Esophagus muscularis mucosa (tissue), 4 donors: ENCODE data around the gene ENPP4. TPM values are rescaled to one million over a fixed set of nuclear protein-coding genes. Genes with fewer than 3 reads are reported as not detected.
"Not testable (repeated sequence)": the region's sequence is repeated elsewhere in the genome, so short reads cannot be mapped to it uniquely, and the experiment has no call there.

Source experiments
- DNase-seq: peaks from one replicate; pipeline ENCODE4 v3.0.0-alpha.2; 2017; ENCODE audit errors: extremely low spot score
- H3K27ac ChIP-seq, 4 donors: fragments of 200-600 bp; sonication (generic); replicated peaks in 1 of 4; 1 replicate in 3 of 4; 2 replicates in 1 of 4; pipeline ENCODE4 v1.5.1; 2016 to 2019; ENCODE audit warnings: mild to moderate bottlenecking in 1 of 4
- H3K27me3 ChIP-seq, 4 donors: fragments of 200-600 bp; sonication (generic); one replicate each; pipeline versions ENCODE4 v1.5.1 to v1.6.0; 2016 to 2019
- H3K36me3 ChIP-seq, 4 donors: fragments of 200-600 bp; sonication (generic); one replicate each; pipeline ENCODE4 v1.5.1; 2016 to 2019
- H3K4me1 ChIP-seq, 4 donors: fragments of 200-600 bp; sonication (generic); one replicate each; pipeline ENCODE4 v1.5.1; 2016 to 2019
- H3K4me3 ChIP-seq, 4 donors: fragments of 200-600 bp; sonication (generic); 1 replicate in 2 of 4; 2 replicates in 2 of 4; pipeline ENCODE4 v1.5.1; 2016 to 2019; ENCODE audit warnings: mild to moderate bottlenecking in 4 of 4, moderate library complexity in 1 of 4
- H3K9me3 ChIP-seq, 4 donors: fragments of 200-600 bp; sonication (generic); 1 replicate in 3 of 4; 2 replicates in 1 of 4; pipeline ENCODE4 v1.5.1; 2016 to 2019
- EP300 ChIP-seq: sonication (generic); formaldehyde crosslinking; IDR thresholded peaks from one replicate; pipeline ENCODE4 v1.6.1; 2017; ENCODE audit warnings: antibody characterized with exemption
- POLR2A ChIP-seq: fragments of 450-650 bp; IDR thresholded peaks from one replicate; pipeline ENCODE4 v1.6.1; 2017; ENCODE audit warnings: antibody characterized with exemption, moderate library complexity, mild to moderate bottlenecking, low read depth
- POLR2AphosphoS5 ChIP-seq, 2 donors: sonication (generic); formaldehyde crosslinking; IDR thresholded peaks; one replicate each; pipeline ENCODE4 v1.6.1; 2017; ENCODE audit warnings: antibody characterized with exemption in 2 of 2
- WGBS: methylation state at CpG from one replicate; pipeline ENCODE4 v1.1.5; 2018; 5-methylcytosine and 5-hydroxymethylcytosine counted together
- intact Hi-C: fragments of 100-400 bp; cut with DNase I; formaldehyde crosslinking; loops from one replicate; pipeline ENCODE4 v1.15.1; 2023
- total RNA-seq, 4 donors: library from RNA; depleted of rRNA; stranded (reverse); fragments of >200 nt; gene quantifications; one replicate each; pipeline versions ENCODE4 v1.1.0 to v1.2.1, GENCODE V29; 2016
- TF ChIP-seq, protein P1 (sequence below), 3 experiments: fragments of 200-600 bp in 2 of 3; fragments of 450-650 bp in 1 of 3; sonication (generic) in 2 of 3; IDR thresholded peaks; one replicate each; pipeline ENCODE4 v1.5.1; 2017 to 2019; ENCODE audit warnings: antibody characterized with exemption in 3 of 3, mild to moderate bottlenecking in 2 of 3, moderate library complexity in 1 of 3

ENPP4 gene
- total RNA-seq, 4 donors from 2014 or later: 19.0 to 38.6 (median 24.6) TPM

DNA sequence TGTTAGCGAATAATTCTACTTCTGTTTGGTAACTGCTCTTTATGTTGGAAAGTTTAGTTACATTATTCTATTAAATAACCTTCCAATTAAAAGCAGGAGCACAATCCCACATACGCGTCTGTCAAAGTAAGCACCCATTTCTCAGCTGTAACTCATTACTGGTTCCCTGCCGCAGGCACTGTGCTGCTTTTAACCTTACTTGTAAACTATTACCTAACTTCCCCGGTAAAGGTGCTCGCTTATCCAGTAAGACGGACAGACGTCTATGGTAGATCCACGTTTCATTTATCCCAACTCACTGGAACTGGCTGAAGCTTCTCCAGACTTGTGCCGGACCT is 529 bp upstream of the ENPP4 start:
- Histone ChIP-seq H3K9me3 (no peaks in the 10 kb centered on the region), H3K4me3 (peak overlapping the region; percentile 63 to 90 (median 73)), H3K27me3 (no peaks in the 10 kb centered on the region), H3K36me3 (no peaks in the 10 kb centered on the region), H3K27ac (peak overlapping the region; percentile 74 to 87 (median 80)), H3K4me1 (peaks cover 10 to 31% (median 26%) of the 10 kb centered on the region in 4 donors)
- intact Hi-C loops: no loop called here
- no peak for TF ChIP-seq EP300
- TF ChIP-seq, protein P1, sequence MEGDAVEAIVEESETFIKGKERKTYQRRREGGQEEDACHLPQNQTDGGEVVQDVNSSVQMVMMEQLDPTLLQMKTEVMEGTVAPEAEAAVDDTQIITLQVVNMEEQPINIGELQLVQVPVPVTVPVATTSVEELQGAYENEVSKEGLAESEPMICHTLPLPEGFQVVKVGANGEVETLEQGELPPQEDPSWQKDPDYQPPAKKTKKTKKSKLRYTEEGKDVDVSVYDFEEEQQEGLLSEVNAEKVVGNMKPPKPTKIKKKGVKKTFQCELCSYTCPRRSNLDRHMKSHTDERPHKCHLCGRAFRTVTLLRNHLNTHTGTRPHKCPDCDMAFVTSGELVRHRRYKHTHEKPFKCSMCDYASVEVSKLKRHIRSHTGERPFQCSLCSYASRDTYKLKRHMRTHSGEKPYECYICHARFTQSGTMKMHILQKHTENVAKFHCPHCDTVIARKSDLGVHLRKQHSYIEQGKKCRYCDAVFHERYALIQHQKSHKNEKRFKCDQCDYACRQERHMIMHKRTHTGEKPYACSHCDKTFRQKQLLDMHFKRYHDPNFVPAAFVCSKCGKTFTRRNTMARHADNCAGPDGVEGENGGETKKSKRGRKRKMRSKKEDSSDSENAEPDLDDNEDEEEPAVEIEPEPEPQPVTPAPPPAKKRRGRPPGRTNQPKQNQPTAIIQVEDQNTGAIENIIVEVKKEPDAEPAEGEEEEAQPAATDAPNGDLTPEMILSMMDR (IDR thresholded peaks at IDR 0.05): no peak
- no peak for TF ChIP-seq POLR2AphosphoS5 (IDR thresholded peaks at IDR 0.05)
- TF ChIP-seq POLR2A: no peak
- DNase-seq: no peak
- 4% methylated on average over 10 of the region's 10 CpGs for WGBS

- DNase-seq: no peak
- peaks cover 10 to 31% (median 26%) of the 10 kb centered on the region in 4 donors for H3K4me1 ChIP-seq
- 43% methylated on average over 4 of the region's 4 CpGs for WGBS
- H3K27me3 ChIP-seq: no peaks in the 10 kb centered on the region
- no peaks in the 10 kb centered on the region for H3K36me3 ChIP-seq
- H3K9me3 ChIP-seq: no peaks in the 10 kb centered on the region
- intact Hi-C loops: no loop called here
- H3K27ac ChIP-seq: peak overlapping the region; percentile 74 to 87 (median 80)
- peak overlapping the region; percentile 63 to 90 (median 73) for H3K4me3 ChIP-seq
- TF ChIP-seq POLR2A (no peak), POLR2AphosphoS5 (IDR thresholded peaks at IDR 0.05) (peak in 1 of 2 donors; percentile 14), EP300 (no peak)
- TF ChIP-seq, protein P1 (IDR thresholded peaks at IDR 0.05): no peak
Observed at GRCh38 chr6:46130666-46131065, 877 bp downstream of the ENPP4 start.

DNA sequence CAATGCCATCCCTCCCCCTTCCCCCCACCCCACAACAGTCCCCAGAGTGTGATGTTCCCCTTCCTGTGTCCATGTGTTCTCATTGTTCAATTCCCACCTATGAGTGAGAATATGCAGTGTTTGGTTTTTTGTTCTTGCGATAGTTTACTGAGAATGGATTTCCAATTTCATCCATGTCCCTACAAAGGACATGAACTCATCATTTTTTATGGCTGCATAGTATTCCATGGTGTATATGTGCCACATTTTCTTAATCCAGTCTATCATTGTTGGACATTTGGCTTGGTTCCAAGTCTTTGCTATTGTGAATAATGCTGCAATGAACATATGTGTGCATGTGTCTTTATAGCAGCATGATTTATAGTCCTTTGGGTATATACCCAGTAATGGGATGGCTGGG is 1.5 kb downstream of the ENPP4 start:
- intact Hi-C loops, H3K9me3 ChIP-seq, H3K27ac ChIP-seq, H3K36me3 ChIP-seq, DNase-seq, H3K27me3 ChIP-seq, H3K4me3 ChIP-seq: not testable (repeated sequence)
- H3K4me1 ChIP-seq: peaks cover 10 to 31% (median 26%) of the 10 kb centered on the region in 4 donors
- WGBS: 88% methylated on average over 1 of the region's 1 CpG

DNA sequence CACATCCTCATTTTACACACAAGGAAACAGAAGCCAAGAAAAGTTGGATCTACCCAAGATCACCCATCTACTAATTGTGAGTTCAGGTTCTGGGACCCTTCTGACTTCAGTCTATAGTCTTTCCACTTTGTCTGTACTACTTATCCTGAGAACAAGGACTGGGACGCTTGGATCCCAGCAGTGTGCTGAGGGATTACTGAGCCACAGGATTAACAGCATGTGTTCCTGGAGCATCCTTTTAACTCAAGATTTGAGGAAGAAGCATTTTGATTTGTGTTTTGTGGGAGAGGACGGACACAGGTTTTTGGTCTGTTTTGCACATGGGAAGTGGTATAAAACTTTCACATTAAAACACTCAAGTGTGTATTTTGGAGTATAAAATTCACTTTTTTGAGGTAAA is 4.4 kb downstream of the ENPP4 start:
- H3K27ac ChIP-seq: no peak overlapping the region
- 86% methylated on average over 2 of the region's 2 CpGs for WGBS
- H3K4me1 ChIP-seq: peaks cover 5 to 24% (median 18%) of the 10 kb centered on the region in 4 donors
- no peaks in the 10 kb centered on the region for H3K27me3 ChIP-seq
- H3K4me3 ChIP-seq: no peak overlapping the region
- TF ChIP-seq, protein P1 (IDR thresholded peaks at IDR 0.05): no peak
- no peak for TF ChIP-seq EP300
- no peak for TF ChIP-seq POLR2AphosphoS5 (IDR thresholded peaks at IDR 0.05)
- no peak for TF ChIP-seq POLR2A
- no peaks in the 10 kb centered on the region for H3K36me3 ChIP-seq
- no peaks in the 10 kb centered on the region for H3K9me3 ChIP-seq
- peak; percentile 68 for DNase-seq
- intact Hi-C loops: no loop called here

DNA sequence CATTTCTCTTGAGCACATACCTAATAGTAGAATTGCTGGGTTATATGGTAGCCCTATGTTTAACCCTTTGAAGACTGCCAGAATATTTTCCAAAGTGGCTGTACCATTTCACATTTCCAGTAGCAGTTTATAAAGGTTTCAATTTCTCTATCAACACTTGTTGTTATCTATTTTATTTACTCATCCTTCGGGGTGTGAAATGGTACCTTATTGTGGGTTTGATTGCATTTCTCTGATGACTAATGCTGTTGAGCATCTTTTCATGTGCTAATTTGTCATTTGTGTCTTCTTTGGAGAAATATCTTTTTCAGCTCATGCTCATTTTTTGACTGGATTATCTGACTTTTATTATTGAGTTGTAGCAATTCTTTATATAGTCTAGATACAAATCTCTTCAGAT is 5.4 kb downstream of the ENPP4 start:
- Histone ChIP-seq H3K27me3 (no peaks in the 10 kb centered on the region), H3K4me1 (peaks cover 3 to 21% (median 17%) of the 10 kb centered on the region in 4 donors), H3K36me3 (no peaks in the 10 kb centered on the region), H3K9me3 (no peaks in the 10 kb centered on the region), H3K27ac (no peak overlapping the region), H3K4me3 (no peak overlapping the region)
- WGBS: 79% methylated on average over 1 of the region's 1 CpG
- TF ChIP-seq, protein P1 (IDR thresholded peaks at IDR 0.05): no peak
- TF ChIP-seq POLR2AphosphoS5 (IDR thresholded peaks at IDR 0.05): no peak
- intact Hi-C loops: loop anchor here (5.0 kb wide), 1 partner anchor 52 kb away; no protein-coding TSS in a partner anchor
- no peak for DNase-seq
